KOPT-K1 (cell line): Measurements from ENCODE around the gene NDUFS6.
"Not testable (repeated sequence)": the region's sequence is repeated elsewhere in the genome, so short reads cannot be mapped to it uniquely, and the experiment has no call there.

ENCODE experiments used
- H3K27ac ChIP-seq: fragments of 200-600 bp; sonication (generic); 2 replicates; pipeline ENCODE4 v1.5.1; 2016; ENCODE audit warnings: antibody characterized with exemption, mild to moderate bottlenecking, low read depth, low read length; ENCODE audit not compliant: poor library complexity, severe bottlenecking
- H3K36me3 ChIP-seq: fragments of 200-600 bp; sonication (generic); 2 replicates; pipeline ENCODE4 v1.5.1; 2017; ENCODE audit warnings: antibody characterized with exemption, mild to moderate bottlenecking, low read length, moderate library complexity; ENCODE audit not compliant: insufficient read depth
- H3K9me3 ChIP-seq: fragments of 200-600 bp; sonication (generic); 2 replicates; pipeline ENCODE4 v1.5.1; 2017; ENCODE audit warnings: antibody characterized with exemption, low read length, mild to moderate bottlenecking; ENCODE audit not compliant: insufficient read depth, poor library complexity, severe bottlenecking

Gene NDUFS6

DNA sequence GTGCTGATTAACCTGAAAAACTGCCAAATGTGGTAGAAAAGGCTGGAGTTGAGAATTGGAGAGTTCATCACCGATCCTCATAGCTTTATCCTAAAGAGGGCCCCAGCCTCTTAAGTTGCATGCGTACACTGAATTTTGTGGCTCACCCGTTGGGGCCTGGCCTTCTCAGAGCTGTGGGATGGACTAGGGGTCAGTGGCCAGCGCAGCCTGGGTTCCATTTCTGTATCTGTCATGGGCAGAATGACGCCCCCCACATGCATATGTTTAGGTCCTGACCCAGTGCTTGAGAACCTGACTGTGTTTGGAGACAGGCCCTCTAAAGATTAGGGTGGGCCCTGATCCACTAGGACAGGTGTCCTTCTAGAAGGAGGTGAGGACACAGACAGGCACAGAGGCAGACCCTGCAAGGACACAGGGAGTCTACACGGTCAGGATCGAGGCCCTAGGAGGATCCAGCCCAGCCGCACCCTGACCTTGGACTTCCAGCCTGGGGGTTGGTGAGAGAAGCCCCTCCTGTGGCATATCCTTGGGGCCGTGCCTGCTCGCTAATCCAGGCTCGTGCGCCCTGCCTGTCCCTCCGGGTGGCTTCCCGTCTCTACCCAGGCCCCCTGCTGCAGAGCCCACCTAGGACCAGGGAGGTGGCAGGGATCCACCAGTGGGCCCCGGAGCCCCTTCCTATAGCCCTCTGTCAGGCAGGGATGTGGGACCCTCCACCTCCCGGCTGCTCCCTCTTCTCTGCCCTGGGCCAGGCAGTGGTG, 32.2 kb downstream of the NDUFS6 start:
- Histone ChIP-seq H3K36me3 (no peaks in the 10 kb centered on the region), H3K27ac (no peak overlapping the region), H3K9me3 (no peaks in the 10 kb centered on the region)

GRCh38 chr5:1834022-1834551, 32.9 kb downstream of the NDUFS6 start:
- no peaks in the 10 kb centered on the region for H3K36me3 ChIP-seq
- no peaks in the 10 kb centered on the region for H3K9me3 ChIP-seq
- H3K27ac ChIP-seq, result no peak overlapping the region

GRCh38 chr5:1834721-1835429, 33.7 kb downstream of the NDUFS6 start:
- H3K36me3 ChIP-seq, result no peaks in the 10 kb centered on the region
- H3K9me3 ChIP-seq, result no peaks in the 10 kb centered on the region
- H3K27ac ChIP-seq, result no peak overlapping the region

- Histone ChIP-seq H3K9me3 (no peaks in the 10 kb centered on the region), H3K36me3 (no peaks in the 10 kb centered on the region), H3K27ac (no peak overlapping the region)
These were observed 34.2 kb downstream of the NDUFS6 start for GRCh38 chr5:1835431-1835830.

GRCh38 chr5:1836176-1836890, 35.1 kb downstream of the NDUFS6 start:
- Histone ChIP-seq H3K36me3 (no peaks in the 10 kb centered on the region), H3K27ac (no peak overlapping the region), H3K9me3 (no peaks in the 10 kb centered on the region)

GRCh38 chr5:1836891-1837880, 36.0 kb downstream of the NDUFS6 start:
- Histone ChIP-seq H3K27ac (no peak overlapping the region), H3K9me3 (no peaks in the 10 kb centered on the region), H3K36me3 (no peaks in the 10 kb centered on the region)

- Histone ChIP-seq H3K36me3 (no peaks in the 10 kb centered on the region), H3K27ac (no peak overlapping the region), H3K9me3 (no peaks in the 10 kb centered on the region)
These were observed 36.8 kb downstream of the NDUFS6 start for GRCh38 chr5:1838013-1838412.

DNA sequence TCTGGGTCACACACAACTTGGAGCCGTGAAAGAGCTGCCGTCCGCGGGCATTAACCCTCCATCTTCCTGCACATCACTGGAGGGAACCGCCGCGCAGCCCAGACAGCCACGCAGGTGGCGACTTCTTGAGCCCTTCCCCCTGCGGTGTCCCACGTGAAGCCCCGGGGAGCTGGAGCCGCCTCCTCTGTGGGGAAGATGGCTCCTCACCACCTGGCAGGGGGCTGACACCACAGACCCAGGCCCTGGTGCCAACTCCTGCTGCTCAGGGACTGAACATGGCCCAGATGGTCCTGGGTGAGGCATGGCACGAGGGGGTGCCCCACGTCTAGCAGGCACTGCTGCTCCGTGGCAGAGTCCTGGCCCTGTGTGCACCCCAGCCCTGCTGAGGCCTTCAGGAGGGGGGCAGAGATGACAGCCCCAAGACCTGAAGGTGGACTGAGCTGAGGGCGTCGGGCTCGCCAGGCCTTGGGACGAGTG, 38.9 kb downstream of the NDUFS6 start:
- H3K27ac ChIP-seq, result no peak overlapping the region
- H3K36me3 ChIP-seq, result no peaks in the 10 kb centered on the region
- H3K9me3 ChIP-seq, result no peaks in the 10 kb centered on the region

DNA sequence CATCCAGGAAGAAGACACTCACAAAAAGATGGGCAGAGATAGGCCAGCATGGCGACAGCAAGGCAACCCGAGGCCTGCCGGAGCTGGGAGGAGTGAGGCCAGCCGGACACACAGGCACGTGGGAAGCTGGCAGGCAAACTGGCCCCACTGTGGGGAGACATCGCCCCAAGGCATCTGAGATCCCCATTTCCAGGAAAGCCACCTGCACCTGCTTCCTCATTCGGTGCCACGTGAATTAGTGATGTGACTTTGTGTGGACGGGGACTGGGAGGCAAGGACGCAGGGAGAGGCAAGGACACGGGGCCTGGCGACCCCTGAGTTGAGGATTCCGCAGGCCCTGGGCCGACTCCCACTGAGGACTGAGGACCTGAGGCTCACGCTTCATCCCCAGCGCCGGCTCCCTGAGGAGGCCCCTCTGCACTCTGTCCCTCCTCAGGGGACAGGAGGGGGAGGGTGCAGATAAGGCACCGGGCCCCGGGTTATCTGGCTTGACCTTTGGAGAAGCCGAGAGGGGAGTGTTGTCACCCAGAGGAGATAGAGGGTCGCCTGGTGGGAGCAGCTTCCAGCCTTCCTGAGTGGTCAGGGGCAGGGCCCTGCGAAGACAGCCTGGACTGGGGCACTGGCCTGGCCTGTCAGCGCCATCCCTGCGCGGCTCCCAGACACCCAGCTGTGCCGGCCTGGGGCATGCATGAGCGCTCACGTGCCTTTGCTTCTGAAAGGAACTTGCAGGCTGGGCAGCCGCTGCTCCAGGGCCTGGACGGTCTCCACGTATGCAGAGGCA, 39.7 kb downstream of the NDUFS6 start:
- no peaks in the 10 kb centered on the region for H3K9me3 ChIP-seq
- no peaks in the 10 kb centered on the region for H3K36me3 ChIP-seq
- no peak overlapping the region for H3K27ac ChIP-seq

GRCh38 chr5:1842004-1842819, 41.0 kb downstream of the NDUFS6 start:
- no peak overlapping the region for H3K27ac ChIP-seq
- no peaks in the 10 kb centered on the region for H3K36me3 ChIP-seq
- no peaks in the 10 kb centered on the region for H3K9me3 ChIP-seq

- not testable (repeated sequence) for H3K27ac ChIP-seq, H3K9me3 ChIP-seq, H3K36me3 ChIP-seq
These were observed 42.6 kb downstream of the NDUFS6 start for GRCh38 chr5:1843761-1844160.

- H3K9me3 ChIP-seq, result no peaks in the 10 kb centered on the region
- no peak overlapping the region for H3K27ac ChIP-seq
- no peaks in the 10 kb centered on the region for H3K36me3 ChIP-seq
These were observed 43.7 kb downstream of the NDUFS6 start for GRCh38 chr5:1844708-1845436.
